AG20443 (cell line): Measurements from ENCODE around the gene ZMYND8.
A peak's percentile ranks its signal among the peaks of the same experiment; 100 is the strongest.

ENCODE experiments used
- DNase-seq: peaks from one replicate; pipeline ENCODE4 v3.0.0; 2012; ENCODE audit warnings: low spot score, mixed read lengths

Gene ZMYND8

GRCh38 chr20:47332381-47333206 is 23.9 kb downstream of the ZMYND8 start:
- DNase-seq = no peak

GRCh38 chr20:47330933-47331708 is 25.4 kb downstream of the ZMYND8 start:
- peak; percentile 81 for DNase-seq

DNA sequence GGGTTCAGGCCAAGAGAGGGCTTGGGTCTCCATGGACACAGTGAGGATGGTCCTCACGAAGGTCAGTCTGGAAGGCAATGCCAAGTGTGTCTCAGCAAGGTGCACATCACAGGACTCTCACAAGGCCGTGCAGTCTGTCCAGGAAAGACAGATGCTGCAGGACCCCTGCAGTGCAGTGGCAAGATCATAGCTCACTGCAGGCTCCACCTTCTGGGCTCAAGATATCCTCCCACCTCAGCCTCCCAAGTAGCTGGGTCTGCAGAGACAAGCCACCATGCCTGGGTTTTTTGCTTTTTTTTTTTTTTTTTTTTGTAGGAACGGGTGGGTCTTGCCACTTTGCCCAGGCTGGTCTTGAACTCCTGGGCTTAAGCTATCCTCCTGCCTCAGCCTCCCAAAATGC is 26.4 kb downstream of the ZMYND8 start:
- DNase-seq = no peak

DNA sequence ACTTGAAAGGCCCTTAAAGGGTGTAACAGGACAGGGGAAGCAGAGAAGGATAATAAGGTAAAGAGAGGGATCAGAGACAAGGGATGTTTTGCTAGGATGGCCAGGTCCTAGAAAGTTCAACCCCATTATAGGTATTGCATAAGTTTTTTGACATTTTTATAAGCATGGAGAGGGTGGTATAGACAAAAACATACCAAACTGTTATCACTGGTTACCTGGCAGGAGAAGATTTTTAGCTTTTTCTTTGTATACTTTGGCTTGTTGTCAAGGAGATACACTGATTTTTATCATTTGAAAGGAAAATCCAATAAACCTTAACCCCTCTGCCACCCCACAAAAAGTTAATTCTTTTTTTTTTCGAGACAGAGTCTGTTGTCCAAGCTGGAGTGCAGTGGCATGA is 28.4 kb downstream of the ZMYND8 start:
- no peak for DNase-seq

GRCh38 chr20:47327711-47328110 is 28.8 kb downstream of the ZMYND8 start:
- DNase-seq = no peak

- peak; percentile 21 for DNase-seq
These were observed 29.7 kb downstream of the ZMYND8 start for GRCh38 chr20:47326658-47327268.

- no peak for DNase-seq
These were observed 31.3 kb downstream of the ZMYND8 start for GRCh38 chr20:47325242-47325641.

- DNase-seq = no peak
These were observed 35.3 kb downstream of the ZMYND8 start for GRCh38 chr20:47320990-47321805.

- peak; percentile 71 for DNase-seq
These were observed 36.8 kb downstream of the ZMYND8 start for GRCh38 chr20:47319517-47320252.

GRCh38 chr20:47318586-47319516 is 37.6 kb downstream of the ZMYND8 start:
- peak; percentile 76 for DNase-seq

DNA sequence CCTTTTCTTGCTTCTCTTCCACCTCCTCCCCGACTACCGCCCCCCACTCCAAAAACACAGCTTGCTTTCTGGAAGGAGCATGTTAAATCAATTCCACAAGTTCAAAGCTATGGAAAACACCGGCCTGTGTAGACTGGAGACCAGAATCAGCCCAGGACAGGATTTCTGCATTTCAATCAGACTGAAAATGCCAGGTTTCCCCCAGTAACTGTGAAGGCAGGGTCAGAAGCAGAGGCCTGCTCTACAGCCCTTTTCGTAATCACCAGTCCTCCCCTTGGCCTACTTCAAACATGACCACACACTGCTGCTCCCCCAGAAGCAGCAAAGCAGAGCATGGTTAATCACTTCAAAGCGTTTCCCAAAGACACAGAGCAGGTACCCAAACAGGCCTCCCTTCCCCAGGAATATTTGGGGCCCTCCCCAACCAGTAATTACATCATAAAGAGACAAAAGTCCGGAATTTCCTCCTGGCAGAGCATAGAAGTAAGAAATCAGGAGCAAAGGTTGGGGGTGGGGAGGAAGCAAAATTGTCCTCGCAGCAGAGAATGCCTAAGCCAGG is 38.4 kb downstream of the ZMYND8 start:
- peak; percentile 59 for DNase-seq

DNA sequence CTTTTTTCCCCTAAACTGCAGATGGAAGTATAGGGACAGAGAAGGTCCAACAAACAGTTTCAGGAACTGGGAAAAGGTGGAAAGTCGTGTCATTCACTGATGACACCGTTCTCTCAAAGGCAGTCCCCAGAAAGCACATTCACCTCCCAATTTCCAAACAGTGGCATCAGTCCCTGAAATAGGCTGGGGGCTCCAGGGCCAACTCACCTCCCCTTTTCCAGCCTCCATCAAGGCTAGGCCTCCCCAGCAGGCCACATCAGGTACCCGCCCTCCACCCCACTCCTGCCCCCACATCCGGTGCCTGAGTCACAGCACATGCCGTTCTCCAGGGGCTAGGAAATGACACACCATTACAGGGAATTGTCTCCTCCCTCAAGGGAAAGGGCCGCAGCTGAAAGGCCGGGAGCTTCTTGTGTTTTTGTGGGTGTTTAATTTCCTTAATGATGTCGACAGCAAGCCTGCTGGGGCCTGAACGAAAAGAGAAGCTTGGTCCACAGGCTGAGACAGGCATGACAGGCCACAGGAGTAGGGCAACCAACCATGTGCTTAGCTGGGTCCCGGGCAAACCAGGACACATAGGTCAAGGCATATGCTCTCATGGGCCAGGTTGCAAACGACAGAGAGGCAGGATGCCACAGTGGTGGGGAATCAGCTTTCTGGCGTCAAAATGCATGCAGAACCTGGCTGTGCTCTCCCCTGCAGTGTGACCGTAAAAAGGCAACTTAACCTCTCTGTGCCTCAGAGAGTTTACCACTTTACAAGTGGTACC is 39.2 kb downstream of the ZMYND8 start:
- DNase-seq = peak; percentile 91

- DNase-seq = no peak
These were observed 39.7 kb downstream of the ZMYND8 start for GRCh38 chr20:47316776-47317126.

DNA sequence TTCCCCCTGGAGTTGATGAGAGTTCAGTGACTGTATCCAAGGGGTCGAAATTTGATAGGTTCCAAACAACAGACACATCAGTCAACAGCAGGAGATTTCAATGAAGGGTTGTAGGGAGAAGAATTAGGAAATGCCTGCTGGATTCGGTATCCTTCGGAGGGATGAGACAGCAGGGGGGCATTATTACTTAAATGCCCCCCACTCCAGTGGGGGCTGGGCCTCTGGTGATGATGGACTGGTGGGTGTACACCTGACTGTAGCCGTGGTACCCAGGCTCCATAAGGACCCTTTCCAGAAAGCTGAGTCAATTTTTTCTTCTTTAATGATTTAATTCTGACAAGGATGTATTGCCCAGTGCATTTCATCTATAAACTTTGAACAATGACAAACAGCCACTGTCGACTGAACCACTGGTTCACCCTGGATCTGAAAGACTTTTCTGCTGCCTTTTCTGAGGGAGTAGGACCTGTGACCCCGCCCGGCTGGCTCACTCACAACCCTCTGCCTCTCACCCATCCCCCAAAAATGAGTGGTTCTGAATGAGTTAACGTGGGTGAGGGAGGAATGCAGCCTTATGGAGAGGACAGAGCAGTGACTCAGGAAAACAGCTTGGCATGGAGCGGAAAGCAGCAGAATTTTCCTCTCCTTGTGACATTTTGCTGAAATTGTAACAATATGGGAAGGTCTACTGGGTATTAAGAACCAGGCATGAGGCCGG is 41.0 kb downstream of the ZMYND8 start:
- DNase-seq = peak; percentile 87

GRCh38 chr20:47314647-47315338 is 41.7 kb downstream of the ZMYND8 start:
- no peak for DNase-seq

GRCh38 chr20:47311967-47312681 is 44.4 kb downstream of the ZMYND8 start:
- no peak for DNase-seq

GRCh38 chr20:47311211-47311610 is 45.3 kb downstream of the ZMYND8 start:
- DNase-seq = no peak
